ENCODE data around the gene BCL2A1.
A peak's percentile ranks its signal among the peaks of the same experiment; 100 is the strongest.

GRCh38 chr15:79966634-79967297, 4.2 kb downstream of the BCL2A1 start:
- TF ChIP-seq EZH2 (IDR thresholded peaks at IDR 0.05; ENCODE audit: borderline replicate concordance, control insufficient read depth, low read depth, low read length) (no peak), CTCF (IDR thresholded peaks at IDR 0.05 in 2 of 3, conservative IDR thresholded peaks at IDR 0.05 in 1 of 3; ENCODE audit: control insufficient read depth in 2 of 3, extremely low read depth in 1 of 3, insufficient read depth in 1 of 3, low read depth in 3 of 3, low read length in 3 of 3) (no peak), POLR2AphosphoS5 (IDR thresholded peaks at IDR 0.05; ENCODE audit: low read length) (0 out of 2 replicates have a peak, but pooled peaks have one; percentile 41), RFX5 (IDR thresholded peaks at IDR 0.05; ENCODE audit: low read depth, low read length) (no peak), CREM (IDR thresholded peaks at IDR 0.05; ENCODE audit: low read depth) (no peak), KDM1A (IDR thresholded peaks at IDR 0.05; ENCODE audit: borderline replicate concordance) (no peak), PBX3 (IDR thresholded peaks at IDR 0.05; ENCODE audit: insufficient replicate concordance, low read depth, low read length) (no peak), CREB1 (IDR thresholded peaks at IDR 0.05; ENCODE audit: low read depth) (no peak), ZNF274 (IDR thresholded peaks at IDR 0.05; ENCODE audit: insufficient read depth, insufficient read length) (no peak), BRCA1 (IDR thresholded peaks at IDR 0.05; ENCODE audit: low read depth, low read length) (no peak), RAD21 (IDR thresholded peaks at IDR 0.05; ENCODE audit: insufficient read depth, low read depth, low read length) (no peak), ETV6 (conservative IDR thresholded peaks at IDR 0.05 in 1 of 2, IDR thresholded peaks at IDR 0.05 in 1 of 2; ENCODE audit: borderline replicate concordance in 1 of 2, low read depth in 1 of 2) (0 out of 4 replicates have a peak, but pooled peaks of 1 of the 2 experiments have one; percentile 17)

All from GM12878 (cell line).